ENCODE measurements around the gene GSS.
"Not testable (repeated sequence)": the region's sequence is repeated elsewhere in the genome, so short reads cannot be mapped to it uniquely, and the experiment has no call there.

GSS gene

GRCh38 chr20:34943808-34944567 is 11.6 kb downstream of the GSS start:
- DNase-seq: no peak

- DNase-seq: no peak
These were observed 13.3 kb downstream of the GSS start for GRCh38 chr20:34942301-34942700.

GRCh38 chr20:34941226-34941625 is 14.4 kb downstream of the GSS start:
- DNase-seq: no peak

GRCh38 chr20:34940081-34940481 is 15.5 kb downstream of the GSS start:
- DNase-seq: no peak

GRCh38 chr20:34938466-34939163 is 17.0 kb downstream of the GSS start:
- peak; percentile 25 for DNase-seq

GRCh38 chr20:34931771-34932170 is 23.8 kb downstream of the GSS start:
- no peak for DNase-seq

- DNase-seq: no peak
These were observed 27.2 kb downstream of the GSS start for GRCh38 chr20:34928411-34928810.

- no peak for DNase-seq
These were observed 27.9 kb downstream of the GSS start for GRCh38 chr20:34927736-34928135.

GRCh38 chr20:34926581-34926980 is 29.0 kb downstream of the GSS start:
- DNase-seq: no peak

- DNase-seq: no peak
These were observed 29.6 kb downstream of the GSS start for GRCh38 chr20:34925981-34926380.

GRCh38 chr20:34925341-34925740 is 30.3 kb downstream of the GSS start:
- no peak for DNase-seq

GRCh38 chr20:34923414-34923813 is 32.2 kb downstream of the GSS start:
- DNase-seq: no peak

- DNase-seq: no peak
These were observed 32.8 kb downstream of the GSS start for GRCh38 chr20:34922654-34923381.

- no peak for DNase-seq
These were observed 34.2 kb downstream of the GSS start for GRCh38 chr20:34921436-34921835.

GRCh38 chr20:34920055-34920454 is 35.6 kb downstream of the GSS start:
- DNase-seq: no peak

GRCh38 chr20:34916774-34917354 is 38.7 kb downstream of the GSS start:
- DNase-seq: no peak

GRCh38 chr20:34915749-34916455 is 39.7 kb downstream of the GSS start:
- no peak for DNase-seq

GRCh38 chr20:34915131-34915530 is 40.5 kb downstream of the GSS start:
- DNase-seq: no peak

- DNase-seq: peak; percentile 67
These were observed 47.8 kb downstream of the GSS start for GRCh38 chr20:34907616-34908469.

GRCh38 chr20:34904202-34904621 is 51.4 kb downstream of the GSS start:
- no peak for DNase-seq

- DNase-seq: not testable (repeated sequence)
These were observed 56.9 kb downstream of the GSS start for GRCh38 chr20:34898731-34899130.

GRCh38 chr20:34898129-34898528 is 57.5 kb downstream of the GSS start:
- not testable (repeated sequence) for DNase-seq

Measured in NCI-H1105 treated with DMSO at 0.1 percent for 48 hours (cell line).